Camera-type eye (tissue), 1 donor: ENCODE results near the gene AVEN. TPM values are rescaled to one million over a fixed set of nuclear protein-coding genes. Genes with fewer than 3 reads are reported as not detected.

Source experiments
- total RNA-seq: library from RNA; depleted of rRNA; stranded (reverse); fragments of >200 nt; gene quantifications from one replicate; pipeline ENCODE4 v1.2.3, GENCODE V29; 2014

The AVEN gene
- 11.6 TPM for total RNA-seq

GRCh38 chr15:34038871-34039789, at the start of gene AVEN:
Gene AVEN, minus strand, starts transcription at chr15:34039204. Its CDS starts 158 bp downstream, at chr15:34039046.

GRCh38 chr15:33968224-33968623, 70.8 kb downstream of the AVEN start, which contains the start of gene CHRM5:
Gene CHRM5, plus strand, starts transcription at chr15:33968497. Its CDS starts 94,221 bp downstream, at chr15:34062718.

Other genes with a start within 250 kb of the AVEN start
- gene CHRM5, start 70.7 kb downstream of the AVEN start, total RNA-seq, result 6.8 TPM
- gene EMC7, start 62.7 kb upstream of the AVEN start, total RNA-seq, result 24.5 TPM
- 2.1 TPM for gene PGBD4, start 62.9 kb upstream of the AVEN start, total RNA-seq
- gene KATNBL1, start 170.9 kb upstream of the AVEN start, total RNA-seq, result 110 TPM
- 107 TPM for gene EMC4, start 185.8 kb upstream of the AVEN start, total RNA-seq